Neural progenitor cell (in vitro differentiated cells): ENCODE results near the gene WDR93.

Experiments used
- EZH2 ChIP-seq: fragments of 200-600 bp; sonication (generic); IDR thresholded peaks from 2 replicates; pipeline ENCODE4 v1.6.1; 2017; ENCODE audit warnings: antibody characterized with exemption, mild to moderate bottlenecking, moderate library complexity
- EZH2phosphoT487 ChIP-seq: fragments of 200-600 bp; sonication (generic); IDR thresholded peaks from 2 replicates; pipeline ENCODE4 v1.6.1; 2017; ENCODE audit warnings: antibody characterized with exemption
- TF ChIP-seq, protein P1 (sequence below): fragments of 200-600 bp; sonication (generic); IDR thresholded peaks from 2 replicates; pipeline ENCODE4 v1.5.1; 2017; ENCODE audit warnings: antibody characterized with exemption, mild to moderate bottlenecking

- TF ChIP-seq EZH2phosphoT487: no peak
- TF ChIP-seq, protein P1, sequence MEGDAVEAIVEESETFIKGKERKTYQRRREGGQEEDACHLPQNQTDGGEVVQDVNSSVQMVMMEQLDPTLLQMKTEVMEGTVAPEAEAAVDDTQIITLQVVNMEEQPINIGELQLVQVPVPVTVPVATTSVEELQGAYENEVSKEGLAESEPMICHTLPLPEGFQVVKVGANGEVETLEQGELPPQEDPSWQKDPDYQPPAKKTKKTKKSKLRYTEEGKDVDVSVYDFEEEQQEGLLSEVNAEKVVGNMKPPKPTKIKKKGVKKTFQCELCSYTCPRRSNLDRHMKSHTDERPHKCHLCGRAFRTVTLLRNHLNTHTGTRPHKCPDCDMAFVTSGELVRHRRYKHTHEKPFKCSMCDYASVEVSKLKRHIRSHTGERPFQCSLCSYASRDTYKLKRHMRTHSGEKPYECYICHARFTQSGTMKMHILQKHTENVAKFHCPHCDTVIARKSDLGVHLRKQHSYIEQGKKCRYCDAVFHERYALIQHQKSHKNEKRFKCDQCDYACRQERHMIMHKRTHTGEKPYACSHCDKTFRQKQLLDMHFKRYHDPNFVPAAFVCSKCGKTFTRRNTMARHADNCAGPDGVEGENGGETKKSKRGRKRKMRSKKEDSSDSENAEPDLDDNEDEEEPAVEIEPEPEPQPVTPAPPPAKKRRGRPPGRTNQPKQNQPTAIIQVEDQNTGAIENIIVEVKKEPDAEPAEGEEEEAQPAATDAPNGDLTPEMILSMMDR: no peak
- TF ChIP-seq EZH2: no peak
Observed at GRCh38 chr15:89660556-89660955, 30.1 kb upstream of the WDR93 start.
